HFF-Myc (cell line): ENCODE results near the gene PHF3.

Source experiments
- DNase-seq: peaks from one replicate; pipeline ENCODE4 v3.0.0-alpha.2; 2011; ENCODE audit warnings: low read depth; ENCODE audit errors: extremely low read depth
- H3K4me3 ChIP-seq: replicated peaks from 2 replicates; pipeline ENCODE4 v1.5.1; 2011; ENCODE audit warnings: low read depth, mild to moderate bottlenecking, control low read depth, low read length
- TF ChIP-seq, protein P1 (sequence below): IDR thresholded peaks from 2 replicates; pipeline ENCODE4 v1.5.1; 2012; ENCODE audit warnings: mild to moderate bottlenecking, low read depth, low read length, control low read depth; ENCODE audit errors: missing control alignments

PHF3 gene

GRCh38 chr6:63690221-63690620 is 54.6 kb downstream of the PHF3 start:
- no peak overlapping the region for H3K4me3 ChIP-seq
- TF ChIP-seq, protein P1, sequence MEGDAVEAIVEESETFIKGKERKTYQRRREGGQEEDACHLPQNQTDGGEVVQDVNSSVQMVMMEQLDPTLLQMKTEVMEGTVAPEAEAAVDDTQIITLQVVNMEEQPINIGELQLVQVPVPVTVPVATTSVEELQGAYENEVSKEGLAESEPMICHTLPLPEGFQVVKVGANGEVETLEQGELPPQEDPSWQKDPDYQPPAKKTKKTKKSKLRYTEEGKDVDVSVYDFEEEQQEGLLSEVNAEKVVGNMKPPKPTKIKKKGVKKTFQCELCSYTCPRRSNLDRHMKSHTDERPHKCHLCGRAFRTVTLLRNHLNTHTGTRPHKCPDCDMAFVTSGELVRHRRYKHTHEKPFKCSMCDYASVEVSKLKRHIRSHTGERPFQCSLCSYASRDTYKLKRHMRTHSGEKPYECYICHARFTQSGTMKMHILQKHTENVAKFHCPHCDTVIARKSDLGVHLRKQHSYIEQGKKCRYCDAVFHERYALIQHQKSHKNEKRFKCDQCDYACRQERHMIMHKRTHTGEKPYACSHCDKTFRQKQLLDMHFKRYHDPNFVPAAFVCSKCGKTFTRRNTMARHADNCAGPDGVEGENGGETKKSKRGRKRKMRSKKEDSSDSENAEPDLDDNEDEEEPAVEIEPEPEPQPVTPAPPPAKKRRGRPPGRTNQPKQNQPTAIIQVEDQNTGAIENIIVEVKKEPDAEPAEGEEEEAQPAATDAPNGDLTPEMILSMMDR: no peak
- no peak for DNase-seq

GRCh38 chr6:63705707-63706106 is 70.1 kb downstream of the PHF3 start:
- TF ChIP-seq, protein P1: no peak
- DNase-seq: no peak
- no peak overlapping the region for H3K4me3 ChIP-seq

DNA sequence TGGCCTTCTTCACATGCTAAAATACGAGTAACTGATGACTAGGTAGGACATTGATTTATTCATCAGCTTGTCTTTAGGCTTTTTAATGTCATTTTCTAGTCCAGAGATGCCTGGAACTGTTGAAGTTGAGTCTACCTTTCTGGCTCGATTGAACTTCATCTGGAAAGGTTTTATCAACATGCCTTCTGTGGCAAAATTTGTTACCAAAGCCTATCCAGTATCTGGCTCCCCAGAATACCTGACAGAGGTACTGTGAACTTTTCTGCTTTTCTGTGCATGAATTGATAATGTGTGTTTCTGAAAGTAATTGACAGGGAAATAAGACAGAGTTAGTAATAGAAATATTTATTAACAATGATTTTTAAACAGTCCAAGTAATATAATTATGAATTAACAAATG is 71.0 kb downstream of the PHF3 start:
- no peak overlapping the region for H3K4me3 ChIP-seq
- no peak for DNase-seq
- TF ChIP-seq, protein P1: no peak

- no peak for DNase-seq
- TF ChIP-seq, protein P1: no peak
- H3K4me3 ChIP-seq: no peak overlapping the region
These were observed 73.0 kb downstream of the PHF3 start for GRCh38 chr6:63708631-63709030.

DNA sequence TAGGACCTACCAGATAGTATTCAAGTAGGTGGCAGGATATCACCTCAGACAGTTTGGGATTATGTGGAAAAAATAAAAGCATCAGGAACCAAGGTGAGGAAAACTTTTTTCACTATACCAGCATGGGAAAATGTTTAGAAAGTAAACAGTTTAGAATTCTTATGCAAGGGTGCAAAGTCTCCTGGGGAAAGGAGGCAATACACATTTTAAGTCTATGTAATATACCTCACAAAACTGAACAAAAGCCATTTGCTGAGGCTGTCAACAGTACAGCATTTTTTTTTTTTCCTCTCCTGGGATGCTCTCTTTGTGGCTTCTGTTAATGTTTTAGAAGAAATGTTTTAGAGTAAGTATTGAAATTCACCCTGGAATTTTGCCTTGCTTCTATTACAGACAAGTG is 73.5 kb downstream of the PHF3 start:
- TF ChIP-seq, protein P1: no peak
- no peak overlapping the region for H3K4me3 ChIP-seq
- no peak for DNase-seq

DNA sequence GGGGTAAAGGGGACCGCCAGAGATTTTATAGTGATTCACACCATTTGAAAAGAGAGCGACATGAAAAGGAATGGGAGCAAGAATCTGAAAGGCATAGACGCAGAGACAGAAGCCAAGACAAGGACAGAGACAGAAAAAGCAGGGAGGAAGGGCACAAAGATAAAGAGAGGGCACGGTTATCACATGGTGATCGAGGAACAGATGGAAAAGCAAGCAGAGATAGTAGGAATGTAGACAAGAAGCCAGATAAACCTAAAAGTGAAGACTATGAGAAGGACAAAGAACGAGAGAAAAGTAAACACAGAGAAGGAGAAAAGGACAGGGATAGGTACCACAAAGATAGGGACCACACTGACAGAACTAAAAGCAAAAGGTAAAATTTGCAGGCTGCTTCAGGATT is 77.7 kb downstream of the PHF3 start:
- no peak overlapping the region for H3K4me3 ChIP-seq
- DNase-seq: no peak
- TF ChIP-seq, protein P1: no peak

DNA sequence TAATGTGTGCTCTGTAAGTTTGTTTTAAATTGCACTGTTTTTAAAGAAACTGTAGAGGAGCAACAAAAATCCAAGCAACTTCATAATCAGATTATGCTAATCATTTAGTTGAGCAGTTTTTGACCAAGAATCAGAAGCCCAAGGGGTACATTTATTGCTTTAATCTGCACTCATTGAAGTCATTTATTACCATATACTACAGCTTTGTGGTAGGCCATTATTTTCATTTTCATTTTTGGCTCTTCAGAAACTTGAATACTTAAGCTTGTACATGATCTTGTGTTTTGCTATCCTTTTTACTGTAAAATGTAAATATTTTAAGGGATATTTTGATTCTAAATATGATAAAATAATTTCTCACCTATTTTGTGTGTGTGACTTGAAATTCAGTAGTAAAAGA is 78.5 kb downstream of the PHF3 start:
- TF ChIP-seq, protein P1: no peak

More for the DNA sequence above, 78.5 kb downstream of the PHF3 start:
- DNase-seq: no peak
- no peak overlapping the region for H3K4me3 ChIP-seq
